Measurements from ENCODE around the gene KRT9. TPM values are rescaled to one million over a fixed set of nuclear protein-coding genes. Genes with fewer than 3 reads are reported as not detected.

Gene KRT9
- total RNA-seq, 1 donor from 2014 or later: not detected

DNA sequence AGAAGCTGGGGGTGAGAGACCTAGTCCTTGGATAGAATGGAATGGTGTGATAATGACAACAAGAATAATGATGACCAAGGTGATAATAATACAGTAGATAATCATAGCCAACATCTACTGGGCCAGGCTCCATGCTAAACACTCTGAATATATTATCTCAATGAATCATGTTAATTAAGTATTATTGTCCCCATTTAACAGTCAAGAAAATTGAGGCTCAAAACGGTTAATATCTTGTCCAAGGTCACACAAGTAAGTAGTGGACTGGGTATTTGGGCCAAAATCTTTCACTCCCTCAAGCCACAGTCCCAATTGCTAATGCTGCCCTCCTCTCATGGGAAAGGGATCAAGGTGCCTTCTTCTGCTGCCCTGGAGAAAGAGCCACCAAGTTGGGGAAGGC lies 39.9 kb downstream of the KRT9 start:
- no peak for DNase-seq (ENCODE audit: low read depth)

DNA sequence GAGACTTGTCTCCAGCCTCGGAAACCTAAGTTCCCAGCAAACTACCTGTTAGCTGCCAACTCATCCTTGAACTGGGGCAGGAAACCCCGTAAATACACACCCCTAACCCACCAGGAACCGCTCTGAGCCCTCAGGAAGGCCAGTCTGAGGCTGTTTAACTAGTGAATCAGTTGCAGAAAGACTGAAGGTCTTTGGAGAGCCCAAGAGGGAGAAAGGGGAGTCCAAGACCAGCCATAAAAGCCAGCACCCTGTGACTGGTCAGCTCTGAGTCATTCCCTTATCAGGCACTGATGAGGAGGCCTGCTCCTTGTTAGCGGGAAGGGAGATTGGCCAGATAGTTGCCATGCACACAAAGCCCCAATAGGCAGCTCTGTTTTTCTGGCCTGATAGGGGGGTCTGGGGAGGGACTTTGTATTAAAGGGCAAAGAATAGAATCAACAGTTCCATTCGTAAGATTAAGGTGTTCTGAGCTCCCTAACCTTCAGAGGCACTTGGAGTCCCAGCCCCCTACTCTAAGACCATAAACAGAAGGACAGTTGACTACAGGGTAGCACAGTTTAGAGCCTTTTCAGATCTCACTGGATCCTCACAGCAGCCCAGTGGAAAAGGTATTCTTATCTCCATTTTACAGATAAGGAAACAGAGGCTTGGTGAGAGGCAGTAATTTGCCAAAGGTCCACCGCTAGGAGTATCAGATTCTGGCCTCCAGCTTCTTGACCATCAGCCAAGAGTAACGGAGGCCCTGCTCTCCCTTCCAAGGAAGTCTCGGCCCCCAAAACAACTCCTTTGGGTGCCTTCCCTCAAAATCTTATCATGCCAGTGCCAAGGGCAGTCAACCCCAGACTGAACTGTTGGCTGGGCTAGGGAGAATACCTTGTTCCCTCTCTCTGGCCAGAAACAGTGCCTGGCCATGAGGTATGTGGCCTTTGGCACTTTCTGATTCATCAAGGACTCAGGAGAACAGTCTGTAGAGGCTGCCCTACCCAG lies 41.5 kb downstream of the KRT9 start:
- DNase-seq (ENCODE audit: low read depth): no peak

DNA sequence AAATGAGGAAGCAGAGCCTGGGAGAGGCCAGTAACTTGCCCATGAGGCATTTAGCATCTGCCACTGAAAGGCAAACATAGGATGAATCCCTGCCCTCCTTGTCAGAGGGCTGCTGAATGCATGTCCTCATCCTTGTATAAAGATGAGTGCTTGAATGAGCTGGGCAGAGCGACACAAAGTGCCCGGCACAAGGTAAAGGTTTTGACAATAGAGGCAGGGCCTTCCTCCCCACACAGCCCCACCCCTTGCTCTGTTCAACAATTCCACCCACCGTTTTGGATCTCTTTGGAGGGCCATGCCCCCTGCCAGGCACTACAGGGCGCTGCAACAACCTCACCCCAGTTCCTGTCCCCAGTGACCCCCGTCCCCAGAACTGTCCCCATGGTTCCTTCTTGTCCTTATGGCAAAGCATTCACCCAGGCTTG lies 42.4 kb downstream of the KRT9 start:
- DNase-seq (ENCODE audit: low read depth): no peak

DNA sequence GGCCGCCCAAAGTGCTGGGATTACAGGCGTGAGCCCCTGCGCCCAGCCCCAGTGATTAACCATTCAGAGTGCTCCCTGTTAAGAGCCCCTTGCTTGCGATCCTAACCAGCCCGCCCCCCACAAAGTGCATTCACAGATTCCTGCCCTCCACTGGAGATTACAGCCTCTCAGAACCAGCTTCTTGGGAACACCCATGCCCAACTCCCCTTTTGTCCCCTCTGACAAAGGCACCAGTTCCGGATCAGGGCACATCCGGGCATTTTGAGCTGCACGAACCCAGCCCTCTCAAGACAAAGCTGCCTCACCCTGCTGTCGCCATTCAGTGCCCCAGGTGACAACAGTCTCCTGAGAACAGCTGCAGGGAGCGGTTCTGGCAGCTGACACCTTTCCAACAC lies 42.9 kb downstream of the KRT9 start:
- DNase-seq (ENCODE audit: low read depth): no peak

DNA sequence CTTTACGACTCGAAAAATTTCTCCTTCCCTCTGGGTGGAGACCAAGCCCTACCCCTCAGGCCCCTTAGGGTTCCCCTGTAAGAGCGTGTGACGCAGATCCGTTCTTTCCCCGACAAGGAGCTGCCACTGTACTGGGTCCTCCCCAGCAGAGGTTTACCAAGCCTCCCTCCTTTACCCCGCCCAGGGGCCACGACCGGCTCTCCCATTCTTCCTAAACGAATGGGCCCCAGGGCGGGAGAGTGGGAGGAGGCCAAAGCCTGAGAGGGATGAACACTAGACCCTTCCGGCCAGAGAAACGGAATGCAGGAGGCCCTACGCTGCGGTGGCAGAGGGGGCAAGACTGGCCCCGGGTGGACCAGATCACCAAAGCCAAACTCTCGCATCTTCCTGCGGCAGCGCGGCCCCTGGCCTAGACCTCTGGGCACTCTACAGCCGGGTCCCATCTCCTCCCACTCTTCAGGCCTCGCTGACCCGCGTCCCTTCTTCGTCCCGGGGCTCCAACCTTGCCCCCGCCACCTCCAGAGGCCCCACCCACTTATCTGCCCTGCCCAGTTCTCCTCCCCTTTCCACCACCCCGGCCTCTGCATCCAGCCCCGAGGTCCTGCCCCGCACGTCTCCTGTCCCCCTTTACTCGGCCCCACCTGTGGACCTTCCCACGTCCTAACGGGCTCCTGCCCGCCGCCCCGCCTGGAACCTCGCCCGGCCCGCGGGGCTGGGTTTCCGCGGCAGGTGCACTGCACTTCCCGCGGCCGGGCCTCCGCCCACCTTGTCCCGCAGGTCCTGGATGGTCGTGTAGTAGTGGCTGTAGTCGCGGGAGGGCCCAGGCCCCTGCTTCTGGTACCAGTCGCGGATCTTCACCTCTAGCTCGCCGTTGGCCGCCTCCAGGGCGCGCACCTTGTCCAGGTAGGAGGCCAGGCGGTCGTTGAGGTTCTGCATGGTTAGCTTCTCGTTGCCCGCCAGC lies 44.5 kb downstream of the KRT9 start:
- DNase-seq (ENCODE audit: low read depth): no peak

DNA sequence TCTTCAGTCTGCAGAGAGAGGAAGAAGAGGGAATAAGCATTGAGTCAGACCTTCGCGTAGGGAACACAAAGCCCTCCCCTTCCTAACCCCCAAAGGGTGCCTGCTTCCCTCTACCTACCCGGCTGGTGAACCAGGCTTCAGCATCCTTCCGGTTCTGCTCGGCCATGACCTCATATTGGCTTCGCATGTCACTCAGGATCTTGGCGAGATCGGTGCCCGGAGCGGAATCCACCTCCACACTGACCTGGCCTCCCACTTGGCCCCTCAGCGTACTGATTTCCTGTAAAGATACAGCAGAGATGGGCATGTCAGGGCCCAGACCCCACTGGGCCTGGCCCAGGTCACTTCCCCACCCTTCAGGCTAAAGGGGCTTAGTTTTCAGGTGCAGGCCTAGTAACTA lies 47.6 kb downstream of the KRT9 start:
- DNase-seq (ENCODE audit: low read depth): no peak

DNA sequence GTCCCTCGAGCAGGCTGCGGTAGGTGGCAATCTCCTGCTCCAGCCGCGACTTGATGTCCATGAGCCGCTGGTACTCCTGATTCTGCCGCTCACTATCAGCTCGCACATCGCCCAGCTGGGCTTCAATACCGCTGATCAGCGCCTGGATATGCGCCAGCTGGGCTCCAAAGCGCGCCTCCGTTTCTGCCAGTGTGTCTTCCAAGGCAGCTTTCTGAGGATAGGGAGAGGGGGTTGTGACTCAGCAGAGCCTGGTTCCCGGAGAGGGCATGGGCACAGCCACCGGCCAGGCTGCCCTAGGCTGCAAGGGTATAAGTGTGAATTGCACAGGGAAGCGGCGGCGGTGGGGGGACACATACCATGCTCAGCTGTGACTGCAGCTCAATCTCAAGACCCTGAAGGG lies 48.1 kb downstream of the KRT9 start:
- DNase-seq (ENCODE audit: low read depth): no peak

DNA sequence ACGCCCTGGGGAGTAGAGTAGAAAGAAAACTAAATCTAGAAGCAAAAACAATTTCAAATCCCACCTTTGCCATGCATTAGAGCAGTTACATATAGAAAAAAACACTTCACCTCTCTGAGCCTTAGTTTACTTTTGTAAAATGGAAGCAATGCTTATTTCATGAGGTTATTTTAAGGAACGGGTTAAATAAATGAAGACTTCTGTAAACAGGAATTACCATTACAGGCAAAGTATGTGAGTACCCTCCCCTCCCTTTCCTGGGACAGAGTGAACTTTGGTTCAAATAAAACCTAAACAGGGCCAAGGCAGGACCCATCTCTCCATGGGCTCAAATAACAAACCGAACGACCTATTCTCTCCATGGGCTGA lies 48.6 kb downstream of the KRT9 start:
- no peak for DNase-seq (ENCODE audit: low read depth)

DNA sequence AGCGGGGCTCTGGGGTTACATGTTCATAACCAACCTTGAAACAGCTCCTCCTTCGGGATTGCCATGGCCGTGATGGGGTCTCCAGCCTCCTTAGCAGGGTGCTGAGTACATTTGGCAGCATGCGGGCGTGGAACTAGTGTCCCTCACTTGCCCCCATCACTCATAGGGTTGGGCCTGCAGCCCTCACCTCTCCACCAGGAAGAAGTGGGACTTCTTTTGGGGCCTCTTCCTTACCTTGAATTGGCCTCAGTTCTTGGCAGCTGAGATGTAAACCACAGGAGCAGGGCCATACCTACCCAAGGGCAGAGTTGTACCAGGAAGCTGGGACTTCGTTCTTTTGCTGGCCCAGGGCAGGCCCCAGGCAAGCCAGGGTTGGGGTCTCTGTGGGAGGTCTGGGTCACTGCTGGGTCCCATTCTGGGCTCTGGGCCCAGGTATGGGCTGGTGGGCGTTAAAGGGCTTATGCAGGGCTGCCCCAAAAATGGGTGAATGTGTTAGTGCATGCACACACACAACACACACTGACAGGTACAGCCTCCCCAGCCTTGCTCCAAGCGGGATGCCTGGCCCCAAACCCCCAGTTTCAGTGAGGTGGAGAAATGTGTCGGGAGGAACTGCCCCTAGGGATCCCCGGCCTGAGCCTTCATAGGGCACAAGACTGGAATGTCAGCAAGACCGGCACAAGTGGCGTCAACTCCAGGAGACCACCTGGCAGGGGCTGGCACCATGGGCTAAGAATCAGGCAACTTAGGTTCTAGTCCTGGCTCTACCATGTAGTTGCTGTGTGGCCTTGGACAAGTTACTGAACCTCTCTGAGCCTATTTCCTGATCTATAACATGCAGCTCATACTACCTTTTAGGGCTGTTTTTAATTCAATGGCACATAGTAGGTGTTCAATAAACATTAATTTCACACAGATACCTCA lies 49.3 kb downstream of the KRT9 start:
- DNase-seq (ENCODE audit: low read depth): no peak

DNA sequence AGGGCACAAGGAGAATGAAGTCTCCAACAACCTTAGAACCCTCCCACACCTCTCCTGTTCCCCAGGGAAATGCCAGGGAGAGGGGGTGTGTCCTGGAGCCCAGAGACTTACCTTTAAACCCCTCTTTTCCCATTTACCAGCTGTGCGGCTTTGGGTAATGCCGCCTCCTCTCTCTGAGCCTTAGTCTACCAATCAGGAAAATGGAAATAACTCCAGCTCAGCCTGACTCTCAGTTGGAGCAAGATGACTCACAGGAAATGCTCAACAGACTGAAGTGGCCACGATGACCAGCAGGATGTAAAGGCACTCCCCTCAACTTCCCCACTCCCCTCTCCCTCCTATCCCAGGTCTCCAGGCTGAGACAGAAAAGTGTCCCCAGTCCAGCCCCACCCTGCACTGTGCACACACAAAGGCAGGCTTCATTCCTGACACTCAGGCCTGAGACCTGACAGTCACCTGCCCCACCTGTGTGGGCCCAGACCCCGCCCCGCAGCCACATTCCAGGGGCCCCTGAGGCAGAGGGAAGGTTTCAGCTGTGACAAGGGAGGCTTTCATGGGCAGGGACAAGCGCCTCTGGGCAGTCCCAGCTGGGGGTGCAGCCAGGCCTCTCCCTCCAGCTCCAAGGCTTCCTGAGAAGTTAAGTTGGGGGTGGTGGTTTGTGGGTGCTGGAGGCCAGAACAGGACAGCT lies 50.1 kb downstream of the KRT9 start:
- DNase-seq (ENCODE audit: low read depth): no peak

DNA sequence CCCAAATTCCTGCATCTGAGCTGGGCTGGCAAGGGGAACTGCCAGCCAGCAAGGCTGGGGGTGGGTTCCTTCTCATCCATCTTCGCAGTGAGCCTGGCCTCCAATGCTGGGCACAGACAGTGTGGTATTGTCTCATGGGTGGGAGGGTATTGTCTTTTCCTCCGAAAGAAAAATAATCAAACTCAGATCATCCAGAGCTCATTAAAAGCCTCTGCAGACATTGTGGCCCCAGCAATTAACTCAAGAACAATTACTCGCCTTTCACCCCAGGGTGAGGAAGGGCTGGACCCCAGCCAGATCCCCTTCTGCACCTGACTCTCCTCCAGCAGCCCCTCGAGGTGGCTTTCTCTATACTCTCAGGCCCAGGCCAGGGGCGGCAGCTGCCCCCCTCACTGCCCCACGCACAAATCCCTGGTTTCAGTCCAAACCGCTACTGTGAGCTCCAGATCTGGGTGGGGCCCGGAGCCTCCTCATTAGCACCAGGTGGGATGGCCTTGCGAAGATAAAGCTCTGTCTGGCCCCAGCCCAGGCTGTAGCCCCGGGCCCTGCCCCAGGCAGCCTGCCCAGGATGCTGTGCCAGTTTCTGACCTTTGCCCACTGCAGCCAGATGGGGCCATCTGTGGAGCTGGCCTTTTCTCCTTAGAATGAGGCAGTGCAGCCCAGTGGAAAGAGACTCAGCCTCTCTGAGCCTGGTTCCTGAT lies 50.9 kb downstream of the KRT9 start:
- DNase-seq (ENCODE audit: low read depth): no peak

DNA sequence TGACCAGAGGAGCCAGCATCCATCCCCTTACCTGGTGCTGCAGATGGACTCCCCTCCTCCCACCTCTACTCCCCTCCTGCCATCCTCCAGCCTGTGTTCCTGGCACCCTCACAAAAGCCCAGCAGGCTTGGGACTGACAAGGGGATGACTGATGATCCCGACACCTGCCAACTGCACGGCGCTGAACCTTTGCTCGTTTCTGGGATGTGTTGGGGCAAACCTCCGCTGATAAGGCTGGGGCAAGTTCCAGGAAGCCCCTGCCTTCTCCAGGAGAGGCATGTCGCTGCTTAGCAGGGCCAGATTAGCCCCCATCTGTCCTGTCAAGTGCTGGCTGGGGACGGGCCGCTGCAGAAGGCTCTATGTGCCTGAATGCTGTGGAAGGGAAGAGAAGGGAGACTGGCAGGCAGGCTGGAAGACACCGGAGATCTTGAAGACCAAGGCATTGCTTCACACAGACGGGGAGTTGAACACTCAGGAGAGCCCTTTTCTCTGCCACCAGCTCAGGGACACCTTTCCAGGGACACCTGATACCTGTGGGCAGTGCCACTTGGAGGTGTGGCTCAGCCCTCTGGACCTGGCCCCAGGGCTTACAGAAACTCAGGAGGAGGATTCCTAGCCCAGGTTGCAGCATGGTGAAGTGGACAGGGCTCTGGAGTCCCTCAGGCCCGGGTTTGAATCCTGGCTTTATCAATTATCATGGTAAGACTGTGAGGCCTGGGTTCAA lies 52.2 kb downstream of the KRT9 start:
- DNase-seq (ENCODE audit: low read depth): peak; percentile 40

DNA sequence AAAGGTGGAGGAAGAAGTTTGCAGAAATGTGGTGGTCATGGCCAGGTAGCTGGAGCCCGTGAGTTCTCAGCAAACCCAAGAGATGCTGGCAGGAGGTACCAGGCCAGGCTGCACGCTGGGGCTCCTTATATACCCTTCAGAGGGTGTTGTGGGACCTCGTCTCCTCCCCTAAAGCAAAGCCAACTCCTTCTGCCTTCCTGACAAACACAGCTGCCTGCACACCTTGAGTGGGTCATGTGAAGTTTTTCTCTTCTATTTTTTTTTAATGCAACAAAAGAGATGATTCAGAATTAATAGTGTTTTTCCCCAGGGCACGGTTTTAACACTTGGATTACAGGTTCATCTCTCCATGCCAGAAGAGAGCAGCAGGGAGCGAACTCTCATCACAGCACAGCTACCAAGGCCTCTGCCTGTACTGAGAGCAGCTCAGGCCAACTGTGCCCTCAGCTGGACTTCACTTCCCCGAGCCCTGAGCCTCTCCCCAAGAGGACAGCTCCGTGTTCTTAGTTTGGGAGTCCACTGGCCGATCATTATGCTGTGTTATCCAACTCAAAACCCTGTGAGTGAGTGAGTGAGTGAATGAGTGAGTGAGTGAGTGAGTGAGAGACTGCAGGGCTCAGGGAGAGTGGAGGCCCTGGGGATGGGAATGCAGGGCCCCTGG lies 52.9 kb downstream of the KRT9 start, which contains the start of gene KRT15:
TSS of gene KRT15 (minus strand) at position 102 of the 661 bp plus-strand sequence. CDS start at position 39, 63 bp downstream.
- DNase-seq (ENCODE audit: low read depth): no peak

DNA sequence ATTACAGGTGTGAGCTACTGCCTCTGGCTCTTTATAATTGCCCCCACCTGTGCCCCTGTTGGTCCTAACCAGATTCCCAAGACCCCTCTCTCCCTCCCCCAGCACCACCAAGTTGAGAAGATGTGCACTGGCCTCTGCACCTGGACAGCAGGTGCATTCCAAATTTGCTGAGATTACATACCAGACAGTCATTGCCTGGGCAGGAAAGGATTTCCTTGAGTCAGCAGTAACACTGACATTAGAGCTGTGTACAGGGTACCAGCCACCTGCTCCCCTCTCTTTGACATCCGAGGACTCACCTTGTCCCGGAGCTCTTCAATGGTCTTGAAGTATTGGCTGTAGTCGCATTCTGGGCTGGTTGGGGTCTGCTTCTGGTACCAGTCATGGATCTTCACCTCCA lies 53.8 kb downstream of the KRT9 start:
- DNase-seq (ENCODE audit: low read depth): no peak

DNA sequence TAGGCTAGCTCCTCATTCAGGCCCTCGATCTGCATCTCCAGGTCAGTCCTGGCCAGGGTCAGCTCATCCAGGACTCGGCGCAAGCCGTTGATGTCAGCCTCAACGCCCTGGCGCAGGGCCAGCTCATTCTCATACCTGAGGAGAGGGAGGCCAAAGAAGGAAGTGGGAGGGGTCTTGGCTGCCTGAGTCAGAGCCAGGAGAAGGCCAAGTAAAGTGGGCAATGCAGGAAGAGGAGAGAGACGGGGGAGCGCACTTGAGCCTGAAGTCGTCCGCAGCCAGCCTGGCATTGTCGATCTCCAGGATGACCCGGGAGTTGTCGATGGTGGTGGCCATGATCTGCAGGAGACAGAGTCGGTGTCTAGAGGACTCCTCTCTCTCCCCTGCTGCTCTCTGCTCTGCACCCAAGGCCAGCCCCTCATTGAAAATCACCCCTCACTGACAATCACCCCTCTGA lies 55.0 kb downstream of the KRT9 start:
- no peak for DNase-seq (ENCODE audit: low read depth)

DNA sequence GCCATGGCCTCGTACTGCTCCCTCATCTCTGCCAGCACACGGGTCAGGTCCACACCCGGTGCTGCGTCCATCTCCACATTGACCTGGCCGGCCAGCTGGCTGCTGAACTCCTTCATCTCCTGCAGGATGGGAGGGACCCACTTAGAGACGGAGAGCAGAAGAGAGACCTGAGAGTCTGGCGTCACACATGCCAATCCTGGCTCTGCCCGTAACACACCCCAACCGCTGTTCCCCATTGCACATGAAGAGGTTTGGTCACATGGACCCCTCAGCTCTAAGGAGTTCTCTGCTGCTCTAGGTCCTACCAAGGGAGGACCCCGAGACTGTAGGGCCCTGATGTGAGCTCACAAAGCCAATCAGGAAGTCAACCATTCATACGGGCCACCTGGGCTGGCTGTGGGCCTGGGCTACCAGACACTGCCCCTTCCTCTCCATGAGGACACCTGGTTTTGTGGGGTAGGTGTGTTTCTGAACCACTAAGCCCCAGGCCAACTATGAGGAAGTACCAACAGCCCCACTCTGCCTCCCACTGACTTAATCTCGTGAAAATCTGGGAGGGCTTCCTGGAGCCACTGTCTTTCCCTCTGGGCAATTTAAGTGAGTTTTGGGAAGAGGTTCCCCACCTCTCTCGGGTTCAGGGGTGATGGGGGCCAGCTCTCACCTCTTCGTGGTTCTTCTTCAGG lies 55.6 kb downstream of the KRT9 start:
- no peak for DNase-seq (ENCODE audit: low read depth)

All from myocyte (in vitro differentiated cells).